HG03354 (cell line): ENCODE measurements around the gene BMERB1.
"Not testable (repeated sequence)": the region's sequence is repeated elsewhere in the genome, so short reads cannot be mapped to it uniquely, and the experiment has no call there.

Experiments
- ATAC-seq: cut with Tn5 transposase; IDR thresholded peaks from one replicate; pipeline ENCODE4 v1.9.1; 2021; ENCODE audit warnings: mild to moderate bottlenecking; ENCODE audit not compliant: unreplicated experiment, poor library complexity, severe bottlenecking

Gene BMERB1

GRCh38 chr16:15602285-15603044 lies 168.1 kb downstream of the BMERB1 start:
- no peak for ATAC-seq

GRCh38 chr16:15604460-15605440 lies 170.4 kb downstream of the BMERB1 start:
- no peak for ATAC-seq

GRCh38 chr16:15605839-15606517 lies 171.6 kb downstream of the BMERB1 start:
- ATAC-seq = no peak

GRCh38 chr16:15606518-15607220 lies 172.3 kb downstream of the BMERB1 start:
- no peak for ATAC-seq

- ATAC-seq = not testable (repeated sequence)
These were observed 172.9 kb downstream of the BMERB1 start for GRCh38 chr16:15607221-15607699.

GRCh38 chr16:15607700-15608396 lies 173.5 kb downstream of the BMERB1 start:
- no peak for ATAC-seq

GRCh38 chr16:15608398-15609285 lies 174.3 kb downstream of the BMERB1 start:
- ATAC-seq = no peak

- ATAC-seq = no peak
These were observed 174.9 kb downstream of the BMERB1 start for GRCh38 chr16:15609286-15609649.

GRCh38 chr16:15610369-15610871 lies 176.0 kb downstream of the BMERB1 start:
- ATAC-seq = no peak

- ATAC-seq = no peak
These were observed 177.2 kb downstream of the BMERB1 start for GRCh38 chr16:15611610-15612009.

- no peak for ATAC-seq
These were observed 179.3 kb downstream of the BMERB1 start for GRCh38 chr16:15613676-15614075.

- no peak for ATAC-seq
These were observed 181.6 kb downstream of the BMERB1 start for GRCh38 chr16:15616012-15616411.

GRCh38 chr16:15616475-15617165 lies 182.2 kb downstream of the BMERB1 start:
- no peak for ATAC-seq

GRCh38 chr16:15617901-15618300 lies 183.5 kb downstream of the BMERB1 start:
- no peak for ATAC-seq

- ATAC-seq = no peak
These were observed 184.0 kb downstream of the BMERB1 start for GRCh38 chr16:15618392-15618791.

- no peak for ATAC-seq
These were observed 186.3 kb downstream of the BMERB1 start for GRCh38 chr16:15620611-15621195.

- ATAC-seq = no peak
These were observed 187.1 kb downstream of the BMERB1 start for GRCh38 chr16:15621456-15621855.
